Endodermal cell (in vitro differentiated cells): Measurements from ENCODE around the gene NHEJ1. TPM values are rescaled to one million over a fixed set of nuclear protein-coding genes. Genes with fewer than 3 reads are reported as not detected.

Experiments used
- DNase-seq: peaks from one replicate; pipeline ENCODE4 v3.0.0-alpha.2; 2017
- H3K27ac ChIP-seq: 2 replicates; pipeline ENCODE4 v1.5.1; 2013; ENCODE audit warnings: mild to moderate bottlenecking, low read depth, low read length, moderate library complexity
- H3K27me3 ChIP-seq: 2 replicates; pipeline ENCODE4 v1.6.1; 2013; ENCODE audit warnings: mild to moderate bottlenecking, low read length, moderate library complexity; ENCODE audit not compliant: insufficient read depth, control insufficient read depth, poor library complexity, severe bottlenecking
- H3K36me3 ChIP-seq: 2 replicates; pipeline ENCODE4 v1.7.0; 2013; ENCODE audit warnings: mild to moderate bottlenecking, low read length, moderate library complexity; ENCODE audit not compliant: control insufficient read depth, insufficient read depth
- H3K4me1 ChIP-seq: one replicate; pipeline ENCODE4 v1.7.0; 2013; ENCODE audit warnings: low read length; ENCODE audit not compliant: control insufficient read depth, insufficient read depth
- H3K4me3 ChIP-seq: 2 replicates; pipeline ENCODE4 v1.5.1; 2013; ENCODE audit warnings: mild to moderate bottlenecking, low read length, moderate library complexity
- H3K9ac ChIP-seq: 2 replicates; pipeline ENCODE4 v1.6.1; 2013; ENCODE audit warnings: mild to moderate bottlenecking, low read length, moderate library complexity; ENCODE audit not compliant: poor library complexity, severe bottlenecking; ENCODE audit errors: extremely low read depth
- H3K9me3 ChIP-seq: 2 replicates; pipeline ENCODE4 v1.6.1; 2013; ENCODE audit warnings: mild to moderate bottlenecking, low read length, moderate library complexity; ENCODE audit not compliant: control insufficient read depth
- H3K27ac Mint-ChIP-seq: 2 replicates; pipeline ENCODE4 v1.8.0; 2020; ENCODE audit warnings: mixed read lengths
- H3K27me3 Mint-ChIP-seq: 2 replicates; pipeline ENCODE4 v1.8.0; 2021; ENCODE audit warnings: mild to moderate bottlenecking, mixed read lengths; ENCODE audit not compliant: insufficient read depth
- H3K36me3 Mint-ChIP-seq: 2 replicates; pipeline ENCODE4 v1.8.0; 2020; ENCODE audit warnings: low read depth, mixed read lengths
- H3K4me1 Mint-ChIP-seq: 2 replicates; pipeline ENCODE4 v1.8.0; 2020; ENCODE audit warnings: mixed read lengths
- H3K4me3 Mint-ChIP-seq: 2 replicates; pipeline ENCODE4 v1.8.0; 2020; ENCODE audit warnings: mild to moderate bottlenecking, moderate library complexity, mixed read lengths
- H3K9me3 Mint-ChIP-seq: 2 replicates; pipeline ENCODE4 v1.8.0; 2020; ENCODE audit warnings: mild to moderate bottlenecking, mixed read lengths
- WGBS, 2 experiments: methylation state at CpG; one replicate each; pipeline versions ENCODE4 v1.1.5 to v1.1.7; 2013; ENCODE audit warnings: missing lambda C conversion rate in 2 of 2, mixed read lengths in 1 of 2; ENCODE audit not compliant: insufficient coverage in 1 of 2, insufficient read length in 1 of 2; 5-methylcytosine and 5-hydroxymethylcytosine counted together
- total RNA-seq, 2 donors: library from RNA; stranded (reverse); fragmentation: NEBNext Ultra II Directional in 1 of 2; extraction: Animal tissue kit (Norgen Biotek cat#: 25700) in 1 of 2; gene quantifications; 2 replicates in 1 of 2; 3 replicates in 1 of 2; pipeline ENCODE4 v1.2.1, GENCODE V29; 2021
- TF ChIP-seq, protein P1 (sequence below): fragments of 200-600 bp; sonication (generic); conservative IDR thresholded peaks from 2 replicates; pipeline ENCODE4 v1.5.0; 2021; ENCODE audit warnings: antibody characterized with exemption, mild to moderate bottlenecking

The NHEJ1 gene
- total RNA-seq, 2 donors from 2014 or later, result 16.2 to 27.4 TPM

GRCh38 chr2:219076253-219076652 lies 84.4 kb downstream of the NHEJ1 start:
- no peaks in the 10 kb centered on the region for H3K27me3 Mint-ChIP-seq
- TF ChIP-seq, protein P1, sequence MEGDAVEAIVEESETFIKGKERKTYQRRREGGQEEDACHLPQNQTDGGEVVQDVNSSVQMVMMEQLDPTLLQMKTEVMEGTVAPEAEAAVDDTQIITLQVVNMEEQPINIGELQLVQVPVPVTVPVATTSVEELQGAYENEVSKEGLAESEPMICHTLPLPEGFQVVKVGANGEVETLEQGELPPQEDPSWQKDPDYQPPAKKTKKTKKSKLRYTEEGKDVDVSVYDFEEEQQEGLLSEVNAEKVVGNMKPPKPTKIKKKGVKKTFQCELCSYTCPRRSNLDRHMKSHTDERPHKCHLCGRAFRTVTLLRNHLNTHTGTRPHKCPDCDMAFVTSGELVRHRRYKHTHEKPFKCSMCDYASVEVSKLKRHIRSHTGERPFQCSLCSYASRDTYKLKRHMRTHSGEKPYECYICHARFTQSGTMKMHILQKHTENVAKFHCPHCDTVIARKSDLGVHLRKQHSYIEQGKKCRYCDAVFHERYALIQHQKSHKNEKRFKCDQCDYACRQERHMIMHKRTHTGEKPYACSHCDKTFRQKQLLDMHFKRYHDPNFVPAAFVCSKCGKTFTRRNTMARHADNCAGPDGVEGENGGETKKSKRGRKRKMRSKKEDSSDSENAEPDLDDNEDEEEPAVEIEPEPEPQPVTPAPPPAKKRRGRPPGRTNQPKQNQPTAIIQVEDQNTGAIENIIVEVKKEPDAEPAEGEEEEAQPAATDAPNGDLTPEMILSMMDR, result no peak
- no peak overlapping the region for H3K4me3 Mint-ChIP-seq

GRCh38 chr2:219073413-219074129 lies 87.0 kb downstream of the NHEJ1 start:
- Histone ChIP-seq H3K36me3 (peaks cover 31% of the 10 kb centered on the region), H3K9me3 (no peaks in the 10 kb centered on the region), H3K4me3 (no peak overlapping the region), H3K4me1 (peaks cover 7% of the 10 kb centered on the region), H3K9ac (no peak overlapping the region), H3K27me3 (no peaks in the 10 kb centered on the region), H3K27ac (no peak overlapping the region)
- Mint-ChIP-seq H3K27ac (no peak overlapping the region), H3K9me3 (no peaks in the 10 kb centered on the region), H3K4me3 (no peak overlapping the region), H3K27me3 (no peaks in the 10 kb centered on the region), H3K4me1 (peaks cover 38% of the 10 kb centered on the region), H3K36me3 (peaks cover 20% of the 10 kb centered on the region)
- WGBS, 2 experiments, result 10 to 50% methylated on average over 3 to 14 of the region's 14 CpGs
- TF ChIP-seq, protein P1, result peak; percentile 89
- peak; percentile 89 for DNase-seq

More at GRCh38 chr2:219076253-219076652, 84.4 kb downstream of the NHEJ1 start:
- Histone ChIP-seq H3K4me3 (no peak overlapping the region), H3K27ac (no peak overlapping the region), H3K4me1 (peaks cover 6% of the 10 kb centered on the region), H3K36me3 (peaks cover 31% of the 10 kb centered on the region), H3K9me3 (no peaks in the 10 kb centered on the region), H3K9ac (no peak overlapping the region), H3K27me3 (no peaks in the 10 kb centered on the region)
- Mint-ChIP-seq H3K36me3 (peaks cover 20% of the 10 kb centered on the region), H3K9me3 (no peaks in the 10 kb centered on the region), H3K4me1 (peaks cover 38% of the 10 kb centered on the region), H3K27ac (no peak overlapping the region)
- WGBS, 2 experiments, result 85 to 92% methylated on average over 3 of the region's 3 CpGs
- DNase-seq, result no peak

DNA sequence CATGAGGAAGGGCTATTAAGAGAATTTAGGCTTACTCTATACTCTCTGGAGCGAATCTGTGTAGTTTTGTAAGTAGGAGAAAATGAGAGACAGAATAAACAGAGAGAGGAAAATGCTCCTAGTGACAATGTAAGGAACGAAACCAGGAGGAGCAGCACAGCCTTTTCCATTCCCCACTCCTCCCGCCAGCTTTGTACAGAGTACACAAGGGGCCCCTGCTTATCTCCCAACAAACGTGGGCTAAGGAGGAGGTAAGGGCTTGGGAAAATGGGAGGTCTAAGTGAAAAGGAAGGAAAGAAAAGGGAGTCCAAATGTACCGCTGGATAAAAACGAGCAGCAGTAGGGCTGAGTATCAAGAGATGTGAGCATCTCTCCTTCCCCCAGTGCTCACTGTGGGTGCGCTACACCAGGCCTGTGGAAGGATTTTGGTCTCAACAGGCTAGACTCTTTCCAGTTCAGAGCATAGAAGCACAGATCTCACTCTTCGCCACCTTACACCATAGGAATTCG lies 87.8 kb downstream of the NHEJ1 start:
- no peaks in the 10 kb centered on the region for H3K9me3 Mint-ChIP-seq
- peaks cover 20% of the 10 kb centered on the region for H3K36me3 Mint-ChIP-seq
- Histone ChIP-seq H3K4me1 (peaks cover 7% of the 10 kb centered on the region), H3K4me3 (no peak overlapping the region), H3K9me3 (no peaks in the 10 kb centered on the region), H3K9ac (no peak overlapping the region), H3K27me3 (peaks cover 2% of the 10 kb centered on the region), H3K36me3 (peaks cover 31% of the 10 kb centered on the region), H3K27ac (no peak overlapping the region)
- no peak for DNase-seq
- TF ChIP-seq, protein P1, result no peak
- WGBS, 2 experiments, result 89 to 92% methylated on average over 5 to 8 of the region's 9 CpGs
- peaks cover 38% of the 10 kb centered on the region for H3K4me1 Mint-ChIP-seq
- peaks cover 3% of the 10 kb centered on the region for H3K27me3 Mint-ChIP-seq
- H3K27ac Mint-ChIP-seq, result no peak overlapping the region
- H3K4me3 Mint-ChIP-seq, result no peak overlapping the region
